Measurements from ENCODE around the gene CAPN3.

Gene CAPN3

DNA sequence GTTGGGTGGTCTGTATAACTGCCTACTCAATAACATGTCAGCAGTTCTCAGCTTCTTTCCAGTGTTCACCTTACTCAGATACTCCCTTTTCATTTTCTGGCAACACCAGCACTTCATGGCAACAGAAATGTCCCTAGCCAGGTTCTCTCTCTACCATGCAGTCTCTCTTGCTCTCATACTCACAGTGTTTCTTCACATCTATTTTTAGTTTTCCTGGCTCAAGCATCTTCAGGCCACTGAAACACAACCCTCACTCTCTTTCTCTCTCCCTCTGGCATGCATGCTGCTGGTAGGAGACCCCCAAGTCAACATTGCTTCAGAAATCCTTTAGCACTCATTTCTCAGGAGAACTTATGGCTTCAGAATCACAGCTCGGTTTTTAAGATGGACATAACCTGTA is at the start of gene CAPN3:
TSS of gene CAPN3 (plus strand) at position 253 of the 400 bp plus-strand sequence. CDS start 305 bp downstream, outside the sequence.
- Histone ChIP-seq H3F3A (ENCODE audit: insufficient read depth, low read length) (no peaks in the 10 kb centered on the region), H3K4me1 (ENCODE audit: low read length) (no peaks in the 10 kb centered on the region), H3K27ac (ENCODE audit: low read length) (no peak within 1 kb of the TSS), H3K36me3 (replicated peaks; ENCODE audit: insufficient read depth, low read length) (no peaks in the 10 kb centered on the region), H3K27me3 (replicated peaks; ENCODE audit: insufficient read depth, low read length) (no peaks in the 10 kb centered on the region), H3K4me3 (ENCODE audit: low read length) (no peak within 1 kb of the TSS), H4K20me1 (ENCODE audit: insufficient read depth, low read length) (no peaks in the 10 kb centered on the region), H3K4me2 (ENCODE audit: low read depth, low read length) (no peak within 1 kb of the TSS), H3K9me3 (replicated peaks; ENCODE audit: insufficient read depth, low read length) (no peaks in the 10 kb centered on the region), H2AFZ (ENCODE audit: low read length) (no peak within 1 kb of the TSS), H3K9me2 (replicated peaks; ENCODE audit: insufficient read depth, low read length) (no peaks in the 10 kb centered on the region), H3K79me2 (ENCODE audit: low read length) (no peaks in the 10 kb centered on the region), H3K9ac (ENCODE audit: low read length) (no peak within 1 kb of the TSS)
- TF ChIP-seq EZH2phosphoT487 (IDR thresholded peaks at IDR 0.05; ENCODE audit: low read length) (no peak), EZH2 (optimal IDR thresholded peaks at IDR 0.05; ENCODE audit: low read depth, low read length) (no peak)
- TF ChIP-seq, protein P1, sequence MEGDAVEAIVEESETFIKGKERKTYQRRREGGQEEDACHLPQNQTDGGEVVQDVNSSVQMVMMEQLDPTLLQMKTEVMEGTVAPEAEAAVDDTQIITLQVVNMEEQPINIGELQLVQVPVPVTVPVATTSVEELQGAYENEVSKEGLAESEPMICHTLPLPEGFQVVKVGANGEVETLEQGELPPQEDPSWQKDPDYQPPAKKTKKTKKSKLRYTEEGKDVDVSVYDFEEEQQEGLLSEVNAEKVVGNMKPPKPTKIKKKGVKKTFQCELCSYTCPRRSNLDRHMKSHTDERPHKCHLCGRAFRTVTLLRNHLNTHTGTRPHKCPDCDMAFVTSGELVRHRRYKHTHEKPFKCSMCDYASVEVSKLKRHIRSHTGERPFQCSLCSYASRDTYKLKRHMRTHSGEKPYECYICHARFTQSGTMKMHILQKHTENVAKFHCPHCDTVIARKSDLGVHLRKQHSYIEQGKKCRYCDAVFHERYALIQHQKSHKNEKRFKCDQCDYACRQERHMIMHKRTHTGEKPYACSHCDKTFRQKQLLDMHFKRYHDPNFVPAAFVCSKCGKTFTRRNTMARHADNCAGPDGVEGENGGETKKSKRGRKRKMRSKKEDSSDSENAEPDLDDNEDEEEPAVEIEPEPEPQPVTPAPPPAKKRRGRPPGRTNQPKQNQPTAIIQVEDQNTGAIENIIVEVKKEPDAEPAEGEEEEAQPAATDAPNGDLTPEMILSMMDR (IDR thresholded peaks at IDR 0.05; ENCODE audit: low read length), result no peak
- no peak for DNase-seq

DNA sequence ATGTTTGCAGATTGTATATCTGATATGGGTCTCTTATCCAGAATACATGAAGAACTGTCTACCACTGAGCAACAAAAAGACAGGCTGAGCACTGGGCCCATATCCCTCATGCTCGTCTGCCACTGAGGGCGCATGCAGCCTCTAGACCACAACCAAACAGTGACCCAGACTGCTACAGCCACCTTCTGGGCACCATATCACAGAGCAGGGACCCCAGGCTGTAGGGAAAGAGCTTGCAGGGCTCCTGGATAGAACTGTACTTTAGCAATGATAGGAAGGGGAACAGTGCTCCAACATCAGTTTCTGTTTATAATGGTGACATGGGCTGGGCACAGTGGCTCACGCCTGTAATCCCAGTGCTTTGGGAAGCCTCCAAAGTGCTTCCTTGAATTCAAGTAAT is 45.8 kb upstream of the CAPN3 start:
- Histone ChIP-seq H3K79me2 (ENCODE audit: low read length) (no peaks in the 10 kb centered on the region), H4K20me1 (ENCODE audit: insufficient read depth, low read length) (no peaks in the 10 kb centered on the region), H3K27ac (ENCODE audit: low read length) (no peak overlapping the region), H3F3A (ENCODE audit: insufficient read depth, low read length) (no peaks in the 10 kb centered on the region), H3K9me2 (replicated peaks; ENCODE audit: insufficient read depth, low read length) (no peaks in the 10 kb centered on the region), H3K4me1 (ENCODE audit: low read length) (no peaks in the 10 kb centered on the region), H3K4me2 (ENCODE audit: low read depth, low read length) (no peak overlapping the region), H3K27me3 (replicated peaks; ENCODE audit: insufficient read depth, low read length) (no peaks in the 10 kb centered on the region), H3K9me3 (replicated peaks; ENCODE audit: insufficient read depth, low read length) (no peaks in the 10 kb centered on the region), H3K9ac (ENCODE audit: low read length) (no peak overlapping the region), H2AFZ (ENCODE audit: low read length) (no peak overlapping the region), H3K36me3 (replicated peaks; ENCODE audit: insufficient read depth, low read length) (no peaks in the 10 kb centered on the region), H3K4me3 (ENCODE audit: low read length) (no peak overlapping the region)
- TF ChIP-seq, protein P1 (IDR thresholded peaks at IDR 0.05; ENCODE audit: low read length), result no peak
- TF ChIP-seq EZH2phosphoT487 (IDR thresholded peaks at IDR 0.05; ENCODE audit: low read length) (no peak), EZH2 (optimal IDR thresholded peaks at IDR 0.05; ENCODE audit: low read depth, low read length) (no peak)
- no peak for DNase-seq

DNA sequence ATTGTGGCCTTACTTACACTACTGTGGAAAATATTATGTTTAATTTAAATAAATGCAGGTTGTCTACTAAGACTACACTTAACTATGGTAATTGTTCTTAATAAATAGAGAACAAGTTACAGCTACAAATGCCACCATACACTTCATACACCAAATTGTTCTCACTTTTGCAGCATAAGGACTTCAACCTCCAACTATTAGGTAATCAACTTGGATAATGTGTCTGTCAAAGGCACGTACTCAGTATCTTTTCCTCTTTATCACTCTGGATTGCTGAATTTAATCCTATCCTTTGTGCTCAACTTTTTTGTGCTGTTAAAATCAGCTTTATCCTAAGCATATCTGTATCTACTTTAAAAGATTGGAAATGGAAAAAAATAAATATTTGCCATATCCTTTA is 44.5 kb upstream of the CAPN3 start:
- H3K9me2 ChIP-seq (replicated peaks; ENCODE audit: insufficient read depth, low read length), result no peaks in the 10 kb centered on the region
- no peak overlapping the region for H3K27ac ChIP-seq (ENCODE audit: low read length)
- no peaks in the 10 kb centered on the region for H4K20me1 ChIP-seq (ENCODE audit: insufficient read depth, low read length)
- no peak overlapping the region for H3K4me3 ChIP-seq (ENCODE audit: low read length)
- H3F3A ChIP-seq (ENCODE audit: insufficient read depth, low read length), result no peaks in the 10 kb centered on the region
- no peak overlapping the region for H3K4me2 ChIP-seq (ENCODE audit: low read depth, low read length)
- no peaks in the 10 kb centered on the region for H3K4me1 ChIP-seq (ENCODE audit: low read length)
- H3K9ac ChIP-seq (ENCODE audit: low read length), result no peak overlapping the region
- no peaks in the 10 kb centered on the region for H3K36me3 ChIP-seq (replicated peaks; ENCODE audit: insufficient read depth, low read length)
- TF ChIP-seq, protein P1 (IDR thresholded peaks at IDR 0.05; ENCODE audit: low read length), result no peak
- TF ChIP-seq EZH2phosphoT487 (IDR thresholded peaks at IDR 0.05; ENCODE audit: low read length) (no peak), EZH2 (optimal IDR thresholded peaks at IDR 0.05; ENCODE audit: low read depth, low read length) (no peak)
- no peaks in the 10 kb centered on the region for H3K9me3 ChIP-seq (replicated peaks; ENCODE audit: insufficient read depth, low read length)
- H2AFZ ChIP-seq (ENCODE audit: low read length), result no peak overlapping the region
- no peaks in the 10 kb centered on the region for H3K79me2 ChIP-seq (ENCODE audit: low read length)
- no peak for DNase-seq
- H3K27me3 ChIP-seq (replicated peaks; ENCODE audit: insufficient read depth, low read length), result no peaks in the 10 kb centered on the region

Data from MM.1S (cell line).